ENCODE results near the gene DHX38.

Gene DHX38

GRCh38 chr16:72084445-72084844 is 9.2 kb upstream of the DHX38 start:
- no peak for DNase-seq

GRCh38 chr16:72085002-72085401 is 8.6 kb upstream of the DHX38 start:
- no peak for DNase-seq

DNA sequence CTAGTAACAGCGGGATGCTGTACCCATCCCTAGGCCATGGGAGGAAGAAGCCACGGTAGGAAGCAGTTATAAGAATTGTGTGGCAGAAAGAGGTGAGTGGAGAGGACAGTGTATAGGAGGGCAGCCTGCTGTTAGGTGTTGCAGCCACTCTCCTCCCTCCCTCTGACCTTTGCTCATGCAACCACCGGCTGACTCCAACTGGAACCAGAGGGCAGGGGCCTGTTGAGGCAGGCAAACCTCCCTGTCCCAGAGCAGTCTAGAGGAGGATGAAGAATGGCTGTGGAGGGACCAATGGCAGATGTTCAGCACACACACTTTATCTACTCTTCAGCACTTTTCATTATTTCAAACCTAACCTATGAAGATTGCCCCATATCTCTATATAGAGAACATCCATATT is 2.4 kb upstream of the DHX38 start:
- DNase-seq = no peak

DNA sequence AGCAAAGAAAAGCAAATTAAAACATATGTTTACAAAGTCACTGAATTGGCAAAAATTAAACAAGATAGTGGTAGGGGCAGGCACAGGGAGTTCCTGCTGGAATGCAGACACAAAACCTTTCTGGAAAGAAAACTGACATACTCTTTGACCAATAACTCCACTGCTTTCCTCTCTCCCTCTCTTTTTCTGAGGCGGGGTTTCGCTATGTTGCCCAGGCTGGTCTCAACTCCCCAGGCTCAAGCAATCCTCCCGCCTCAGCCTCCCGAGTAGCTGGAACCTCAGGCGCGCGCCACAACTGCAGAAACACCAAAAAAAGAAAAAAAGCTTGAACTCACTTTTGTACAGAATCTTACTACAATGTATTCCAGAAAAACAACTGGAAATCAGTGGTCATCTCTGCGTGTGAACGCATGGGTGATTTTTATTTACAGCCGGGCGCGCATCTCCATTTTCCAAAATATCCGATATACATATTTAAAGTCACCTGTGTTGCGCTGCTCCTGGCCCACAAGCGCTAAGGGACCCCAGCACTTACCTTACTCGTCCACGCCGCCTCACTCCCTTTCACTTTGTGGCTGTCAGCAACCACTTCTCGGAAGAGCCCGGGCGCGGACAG is 707 bp upstream of the DHX38 start:
- DNase-seq = no peak

GRCh38 chr16:72094266-72094610 is 591 bp downstream of the DHX38 start:
- DNase-seq = no peak

- no peak for DNase-seq
Measured at GRCh38 chr16:72098936-72099335, 5.3 kb downstream of the DHX38 start.

DNA sequence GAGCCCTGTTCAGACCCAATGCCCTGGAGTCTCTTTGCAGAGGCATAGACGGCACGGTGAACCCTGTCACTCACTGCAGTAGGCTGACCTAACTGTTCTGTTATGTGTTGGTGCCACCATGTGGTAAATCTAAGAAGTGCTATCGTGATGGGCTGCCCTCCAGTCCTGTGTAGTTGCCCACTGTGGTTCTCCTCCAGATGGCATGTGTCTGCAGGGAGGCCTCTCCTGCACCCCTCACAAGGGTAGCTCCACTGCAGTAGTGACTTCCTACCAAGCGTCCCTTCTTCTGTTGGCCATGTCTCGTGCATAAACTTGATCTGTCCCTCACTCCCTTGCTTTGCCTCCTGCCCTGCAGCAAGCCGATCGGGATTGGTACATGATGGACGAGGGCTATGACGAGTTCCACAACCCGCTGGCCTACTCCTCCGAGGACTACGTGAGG is 5.8 kb downstream of the DHX38 start:
- no peak for DNase-seq

DNA sequence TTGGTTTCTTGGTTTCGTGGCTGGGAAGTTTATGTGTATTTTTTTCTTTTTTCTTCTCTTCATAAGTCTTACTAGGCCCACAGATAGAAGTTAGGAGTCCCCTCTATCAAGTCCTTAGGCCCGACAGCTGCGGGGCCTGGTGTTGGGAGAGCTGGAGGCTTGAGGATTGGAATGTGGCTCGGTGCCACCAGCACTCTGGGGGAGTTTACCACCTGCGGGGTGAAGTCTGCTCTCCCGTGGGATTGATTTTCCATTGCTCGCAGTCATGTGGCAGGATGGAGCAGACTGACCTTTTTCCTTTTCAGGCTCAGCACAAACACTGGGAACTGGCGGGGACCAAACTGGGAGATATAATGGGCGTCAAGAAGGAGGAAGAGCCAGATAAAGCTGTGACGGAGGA is 7.5 kb downstream of the DHX38 start:
- DNase-seq = no peak

GRCh38 chr16:72104905-72105304 is 11.3 kb downstream of the DHX38 start:
- DNase-seq = no peak

DNA sequence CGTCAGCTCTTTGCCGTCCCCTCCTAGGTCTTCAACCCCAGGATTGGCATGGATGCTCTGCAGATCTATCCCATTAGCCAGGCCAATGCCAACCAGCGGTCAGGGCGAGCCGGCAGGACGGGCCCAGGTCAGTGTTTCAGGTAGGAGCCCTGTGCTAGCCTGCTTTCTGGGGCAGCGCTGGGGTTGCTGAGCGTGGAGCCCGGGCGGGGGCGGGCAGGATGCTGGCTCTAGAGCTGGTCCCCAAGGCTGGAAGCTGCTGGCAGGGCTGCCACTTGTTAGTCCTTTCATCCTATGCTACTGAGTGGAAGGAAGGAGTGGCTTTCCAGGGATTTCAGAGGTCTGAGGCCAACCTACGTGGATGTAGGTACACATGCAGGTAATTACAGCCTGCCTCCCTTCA is 12.3 kb downstream of the DHX38 start:
- DNase-seq = no peak

DNA sequence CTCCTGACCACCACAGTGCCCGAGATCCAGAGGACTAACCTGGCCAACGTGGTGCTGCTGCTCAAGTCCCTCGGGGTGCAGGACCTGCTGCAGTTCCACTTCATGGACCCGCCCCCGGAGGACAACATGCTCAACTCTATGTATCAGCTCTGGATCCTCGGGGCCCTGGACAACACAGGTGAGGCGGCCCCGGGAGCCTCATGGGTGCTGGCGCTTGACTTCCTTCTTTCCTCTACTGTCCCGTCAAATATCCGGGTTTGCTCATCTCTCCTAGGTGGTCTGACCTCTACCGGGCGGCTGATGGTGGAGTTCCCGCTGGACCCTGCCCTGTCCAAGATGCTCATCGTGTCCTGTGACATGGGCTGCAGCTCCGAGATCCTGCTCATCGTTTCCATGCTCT is 13.7 kb downstream of the DHX38 start:
- DNase-seq = no peak

GRCh38 chr16:72108353-72109102 is 14.9 kb downstream of the DHX38 start:
- DNase-seq = no peak

GRCh38 chr16:72109300-72109699 is 15.7 kb downstream of the DHX38 start:
- DNase-seq = no peak

GRCh38 chr16:72109966-72110530 is 16.4 kb downstream of the DHX38 start:
- no peak for DNase-seq

DNA sequence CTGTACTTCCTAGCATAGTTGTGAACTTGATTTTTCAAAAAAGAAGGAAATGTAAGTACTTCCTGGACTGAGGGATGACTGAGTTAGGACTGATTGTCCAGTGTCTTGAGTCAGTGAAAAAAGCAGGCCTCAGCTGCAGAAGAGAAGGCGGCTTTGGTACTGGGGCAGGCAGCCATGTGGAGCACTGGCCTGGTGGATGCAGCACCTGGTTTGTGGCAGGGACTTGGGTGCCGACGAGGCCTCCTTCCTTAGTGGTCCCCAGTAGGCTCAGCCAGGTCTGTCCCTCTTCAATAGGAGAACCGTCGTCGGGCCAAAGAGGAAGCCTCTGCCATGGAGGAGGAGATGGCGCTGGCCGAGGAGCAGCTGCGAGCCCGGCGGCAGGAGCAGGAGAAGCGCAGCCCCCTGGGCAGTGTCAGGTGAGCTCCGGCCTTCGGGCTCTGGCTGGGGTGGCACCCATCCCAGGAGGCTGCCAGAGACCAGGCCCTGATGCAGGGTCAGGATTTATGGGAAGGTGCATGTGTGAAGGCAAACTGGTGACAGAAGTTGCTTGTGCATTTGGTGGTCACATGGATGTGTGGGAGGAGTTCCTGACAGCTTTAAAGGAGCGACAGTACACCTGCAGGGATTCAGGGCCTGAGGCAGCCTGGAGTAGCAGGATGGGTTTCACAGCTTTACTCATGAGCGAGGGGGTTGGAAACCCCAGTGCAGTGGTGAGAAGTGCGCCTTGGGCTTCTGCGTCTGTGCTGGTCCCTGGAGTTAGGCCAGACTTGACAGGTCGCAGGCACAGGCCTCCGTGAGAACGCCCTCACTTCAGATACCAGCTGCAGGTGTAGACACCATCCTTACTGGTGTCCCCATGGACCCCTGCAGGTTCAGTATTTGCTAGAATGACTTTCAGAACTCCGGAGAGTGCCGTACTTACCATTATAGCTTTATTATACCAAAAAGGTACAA is 17.3 kb downstream of the DHX38 start:
- DNase-seq = no peak

DNA sequence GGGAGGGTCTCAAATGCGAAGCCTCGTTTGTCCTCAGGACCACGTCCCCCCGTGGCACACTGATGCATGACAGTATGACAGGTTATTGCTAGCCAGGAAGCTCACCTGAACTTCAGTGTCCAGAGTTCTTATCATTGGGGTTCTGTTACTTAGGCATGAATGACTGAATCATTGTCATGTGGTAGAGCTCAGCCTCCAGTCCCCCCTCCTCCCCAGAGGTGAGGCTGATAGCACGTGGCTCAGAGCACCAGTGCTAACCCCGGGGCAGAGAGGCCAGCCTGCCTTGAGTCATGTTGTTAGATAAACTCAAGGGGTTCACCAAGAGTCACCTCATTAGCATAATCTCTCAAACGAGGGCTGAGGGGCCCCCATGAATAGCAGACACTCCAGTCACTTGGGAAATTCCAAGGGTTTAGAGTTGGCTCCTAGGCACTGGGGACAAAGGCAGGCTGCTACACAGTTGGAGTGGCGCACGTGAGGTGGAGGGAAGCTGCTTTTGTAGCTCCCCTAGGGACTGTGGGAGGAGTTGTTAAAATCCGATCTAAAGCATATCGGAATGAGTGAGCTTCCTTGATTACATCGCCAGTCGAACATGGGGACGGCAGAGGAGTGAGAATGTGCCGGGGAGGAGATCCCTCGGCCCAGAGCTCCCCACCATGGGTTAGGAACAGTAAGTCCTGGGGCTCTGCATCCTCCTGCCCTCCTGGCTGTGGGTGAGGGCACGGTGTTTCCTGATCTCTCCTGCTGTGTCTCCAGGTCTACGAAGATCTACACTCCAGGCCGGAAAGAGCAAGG is 18.2 kb downstream of the DHX38 start:
- no peak for DNase-seq

GRCh38 chr16:72112452-72112792 is 18.8 kb downstream of the DHX38 start:
- DNase-seq = no peak

GRCh38 chr16:72112906-72113615 is 19.4 kb downstream of the DHX38 start:
- no peak for DNase-seq

DNA sequence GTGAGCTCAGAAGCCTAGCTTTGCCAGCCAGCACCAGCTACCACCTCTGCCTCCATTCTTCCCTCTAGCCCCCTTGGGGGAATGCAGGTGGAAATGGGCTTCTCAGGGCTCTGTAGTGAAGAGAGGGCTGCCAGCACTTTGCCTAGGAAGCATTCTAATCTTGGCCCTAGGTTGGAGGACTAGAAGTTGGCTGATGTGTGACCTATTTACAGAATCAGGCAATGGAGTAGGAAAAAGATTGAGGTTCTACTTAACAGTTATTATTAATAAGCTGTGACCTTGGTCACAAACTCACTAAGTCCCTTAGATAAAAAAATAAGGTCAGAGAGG is 19.9 kb downstream of the DHX38 start:
- DNase-seq = no peak

GRCh38 chr16:72120026-72120425 is 26.4 kb downstream of the DHX38 start:
- DNase-seq = no peak

DNA sequence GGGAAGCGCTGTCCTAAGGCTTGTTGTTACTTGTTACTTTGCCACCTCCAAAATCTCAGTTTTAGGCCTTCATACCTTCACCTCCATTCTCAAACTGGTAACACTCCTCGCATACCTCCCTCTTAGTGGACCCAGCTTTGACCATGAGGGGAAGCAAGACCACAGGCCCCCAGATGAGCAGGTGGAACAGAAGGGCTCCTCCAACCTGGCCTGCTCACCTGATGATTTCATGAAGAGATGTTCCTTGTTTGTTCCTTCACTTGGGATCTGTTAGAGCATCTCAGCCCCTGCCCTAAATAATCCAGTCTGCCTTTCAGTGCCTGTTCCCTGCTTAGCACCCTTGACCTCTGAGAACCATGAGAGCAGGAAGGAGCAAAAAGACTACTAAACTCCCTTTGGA is 28.7 kb downstream of the DHX38 start:
- no peak for DNase-seq

DNA sequence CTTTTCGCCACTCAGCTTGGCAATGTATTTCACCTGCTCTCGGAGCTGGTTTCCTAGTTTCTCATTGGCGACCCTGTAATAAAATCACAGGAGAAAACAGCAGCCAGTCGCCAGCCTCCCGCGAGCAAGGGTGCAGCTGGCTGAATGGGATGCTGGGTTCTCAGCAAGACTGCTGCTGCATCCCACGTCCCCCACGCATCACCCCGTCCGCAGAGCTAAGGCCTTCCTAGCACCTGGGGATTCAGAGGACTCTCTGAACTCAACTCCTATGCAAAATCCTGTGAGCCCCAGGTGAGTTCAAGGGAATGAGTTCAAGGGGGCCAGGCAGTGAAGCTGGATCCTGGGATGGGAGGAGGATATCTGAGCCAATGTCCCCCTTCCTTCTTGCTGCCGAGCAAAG is 29.3 kb downstream of the DHX38 start:
- DNase-seq = no peak

Data from T1000 (cell line).